ENCODE results near the gene ALOX15B. TPM values are rescaled to one million over a fixed set of nuclear protein-coding genes. Genes with fewer than 3 reads are reported as not detected.
A peak's percentile ranks its signal among the peaks of the same experiment; 100 is the strongest.

The ALOX15B gene
- total RNA-seq, 1 donor from 2014 or later, result not detected

- no peak for TF ChIP-seq CTCF (IDR thresholded peaks at IDR 0.05; ENCODE audit: unreplicated experiment)
Measured at GRCh38 chr17:8015957-8016631, 22.8 kb upstream of the ALOX15B start.

GRCh38 chr17:8016632-8017424 is 22.0 kb upstream of the ALOX15B start:
- Mint-ChIP-seq H3K27me3 (peaks cover 89% of the 10 kb centered on the region), H3K27ac (peak overlapping the region; percentile 29), H3K4me3 (ENCODE audit: low read depth) (peak overlapping the region; percentile 73), H3K4me1 (ENCODE audit: low read depth) (peaks cover 5% of the 10 kb centered on the region), H3K36me3 (ENCODE audit: insufficient read depth) (no peaks in the 10 kb centered on the region), H3K9me3 (ENCODE audit: low read depth) (no peaks in the 10 kb centered on the region)
- peak; percentile 74 for TF ChIP-seq CTCF (IDR thresholded peaks at IDR 0.05; ENCODE audit: unreplicated experiment)
- DNase-seq (ENCODE audit: low spot score, unreplicated experiment), result peak; percentile 41

More at GRCh38 chr17:8015957-8016631, 22.8 kb upstream of the ALOX15B start:
- Mint-ChIP-seq H3K4me3 (ENCODE audit: low read depth) (peak overlapping the region; percentile 73), H3K27me3 (peaks cover 84% of the 10 kb centered on the region), H3K4me1 (ENCODE audit: low read depth) (peaks cover 5% of the 10 kb centered on the region), H3K9me3 (ENCODE audit: low read depth) (no peaks in the 10 kb centered on the region), H3K36me3 (ENCODE audit: insufficient read depth) (no peaks in the 10 kb centered on the region), H3K27ac (no peak overlapping the region)
- no peak for DNase-seq (ENCODE audit: low spot score, unreplicated experiment)

GRCh38 chr17:8018436-8018835 is 20.4 kb upstream of the ALOX15B start:
- Mint-ChIP-seq H3K36me3 (ENCODE audit: insufficient read depth) (no peaks in the 10 kb centered on the region), H3K9me3 (ENCODE audit: low read depth) (no peaks in the 10 kb centered on the region), H3K4me3 (ENCODE audit: low read depth) (no peak overlapping the region), H3K27me3 (peaks cover 80% of the 10 kb centered on the region), H3K4me1 (ENCODE audit: low read depth) (peaks cover 5% of the 10 kb centered on the region), H3K27ac (no peak overlapping the region)
- no peak for TF ChIP-seq CTCF (IDR thresholded peaks at IDR 0.05; ENCODE audit: unreplicated experiment)
- no peak for DNase-seq (ENCODE audit: low spot score, unreplicated experiment)

GRCh38 chr17:8019166-8019565 is 19.7 kb upstream of the ALOX15B start:
- Mint-ChIP-seq H3K4me1 (ENCODE audit: low read depth) (peaks cover 5% of the 10 kb centered on the region), H3K36me3 (ENCODE audit: insufficient read depth) (no peaks in the 10 kb centered on the region), H3K9me3 (ENCODE audit: low read depth) (no peaks in the 10 kb centered on the region), H3K27ac (no peak overlapping the region), H3K27me3 (peaks cover 74% of the 10 kb centered on the region), H3K4me3 (ENCODE audit: low read depth) (no peak overlapping the region)
- no peak for DNase-seq (ENCODE audit: low spot score, unreplicated experiment)
- no peak for TF ChIP-seq CTCF (IDR thresholded peaks at IDR 0.05; ENCODE audit: unreplicated experiment)

GRCh38 chr17:8019665-8020650 is 18.9 kb upstream of the ALOX15B start:
- peaks cover 71% of the 10 kb centered on the region for H3K27me3 Mint-ChIP-seq

More at GRCh38 chr17:8019665-8020650, 18.9 kb upstream of the ALOX15B start:
- Mint-ChIP-seq H3K27ac (no peak overlapping the region), H3K36me3 (ENCODE audit: insufficient read depth) (no peaks in the 10 kb centered on the region), H3K9me3 (ENCODE audit: low read depth) (no peaks in the 10 kb centered on the region), H3K4me3 (ENCODE audit: low read depth) (no peak overlapping the region), H3K4me1 (ENCODE audit: low read depth) (peaks cover 5% of the 10 kb centered on the region)
- no peak for TF ChIP-seq CTCF (IDR thresholded peaks at IDR 0.05; ENCODE audit: unreplicated experiment)
- DNase-seq (ENCODE audit: low spot score, unreplicated experiment), result no peak

Data from progenitor cell of endocrine pancreas (in vitro differentiated cells).